Colonic mucosa (tissue), 4 donors: ENCODE measurements around the gene FCRL5. TPM values are rescaled to one million over a fixed set of nuclear protein-coding genes. Genes with fewer than 3 reads are reported as not detected.
"Not testable (repeated sequence)": the region's sequence is repeated elsewhere in the genome, so short reads cannot be mapped to it uniquely, and the experiment has no call there.

Experiments used
- DNase-seq: peaks from one replicate; pipeline ENCODE4 v3.0.0-alpha.2; 2020
- H3K27ac ChIP-seq: fragments of 200-600 bp; one replicate; pipeline ENCODE4 v1.8.0; 2021
- H3K27me3 ChIP-seq: fragments of 200-600 bp; one replicate; pipeline ENCODE4 v1.8.0; 2021
- H3K36me3 ChIP-seq: fragments of 200-600 bp; one replicate; pipeline ENCODE4 v1.8.0; 2021
- H3K4me1 ChIP-seq: fragments of 200-600 bp; one replicate; pipeline ENCODE4 v1.8.0; 2021; ENCODE audit warnings: mild to moderate bottlenecking
- H3K4me3 ChIP-seq: fragments of 200-600 bp; one replicate; pipeline ENCODE4 v1.8.0; 2021
- H3K9ac ChIP-seq, 2 donors: one replicate each; pipeline ENCODE4 v1.7.0; 2013; ENCODE audit warnings: control low read depth in 2 of 2, low read depth in 2 of 2, low read length in 2 of 2
- H3K9me3 ChIP-seq: fragments of 200-600 bp; one replicate; pipeline ENCODE4 v1.8.0; 2021
- intact Hi-C: fragments of 100-400 bp; cut with DNase I; formaldehyde crosslinking; loops from one replicate; pipeline ENCODE4 v1.14.1; 2022
- total RNA-seq, 2 donors: library from RNA; stranded (reverse); fragmentation: NEBNext Ultra II Directional in 1 of 2; extraction: Animal tissue kit (Norgen Biotek cat#: 25700) in 1 of 2; gene quantifications; one replicate each; pipeline ENCODE4 v1.2.1, GENCODE V29; 2021
- TF ChIP-seq, protein P1 (sequence below): fragments of 200-600 bp; IDR thresholded peaks from one replicate; pipeline ENCODE4 v1.8.0; 2022; ENCODE audit warnings: antibody characterized with exemption, mild to moderate bottlenecking
- donor health status: healthy.
- donor health status: DM: no; HTN: no; CAD: no.
- donor health status: DM: no; HTN: no; CAD: no.

Gene FCRL5
- total RNA-seq, 2 donors from 2014 or later = 0.90 to 1.8 TPM

DNA sequence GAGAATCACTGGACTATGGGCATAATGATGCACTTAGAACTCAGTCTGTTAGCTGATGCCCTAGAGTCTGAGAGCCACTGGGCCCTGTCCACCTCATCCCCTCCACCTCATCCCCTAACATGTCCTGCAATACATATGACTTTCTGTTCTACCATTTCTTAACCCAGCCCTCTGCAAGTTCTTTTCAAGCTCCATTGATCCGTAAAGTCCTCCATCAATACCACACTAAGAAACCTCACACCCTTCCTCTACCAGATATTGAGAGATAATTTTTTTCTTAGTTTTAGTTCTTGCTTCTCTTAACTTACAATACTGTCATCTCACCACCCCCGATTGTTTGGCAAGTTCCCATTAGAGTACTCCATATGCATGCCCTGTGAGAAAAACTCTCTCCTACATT lies 23.4 kb upstream of the FCRL5 start:
- no peaks in the 10 kb centered on the region for H3K9me3 ChIP-seq
- no peak for DNase-seq
- H3K9ac ChIP-seq = no peak overlapping the region
- no peaks in the 10 kb centered on the region for H3K36me3 ChIP-seq
- TF ChIP-seq, protein P1, sequence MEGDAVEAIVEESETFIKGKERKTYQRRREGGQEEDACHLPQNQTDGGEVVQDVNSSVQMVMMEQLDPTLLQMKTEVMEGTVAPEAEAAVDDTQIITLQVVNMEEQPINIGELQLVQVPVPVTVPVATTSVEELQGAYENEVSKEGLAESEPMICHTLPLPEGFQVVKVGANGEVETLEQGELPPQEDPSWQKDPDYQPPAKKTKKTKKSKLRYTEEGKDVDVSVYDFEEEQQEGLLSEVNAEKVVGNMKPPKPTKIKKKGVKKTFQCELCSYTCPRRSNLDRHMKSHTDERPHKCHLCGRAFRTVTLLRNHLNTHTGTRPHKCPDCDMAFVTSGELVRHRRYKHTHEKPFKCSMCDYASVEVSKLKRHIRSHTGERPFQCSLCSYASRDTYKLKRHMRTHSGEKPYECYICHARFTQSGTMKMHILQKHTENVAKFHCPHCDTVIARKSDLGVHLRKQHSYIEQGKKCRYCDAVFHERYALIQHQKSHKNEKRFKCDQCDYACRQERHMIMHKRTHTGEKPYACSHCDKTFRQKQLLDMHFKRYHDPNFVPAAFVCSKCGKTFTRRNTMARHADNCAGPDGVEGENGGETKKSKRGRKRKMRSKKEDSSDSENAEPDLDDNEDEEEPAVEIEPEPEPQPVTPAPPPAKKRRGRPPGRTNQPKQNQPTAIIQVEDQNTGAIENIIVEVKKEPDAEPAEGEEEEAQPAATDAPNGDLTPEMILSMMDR = no peak
- no peaks in the 10 kb centered on the region for H3K27me3 ChIP-seq
- H3K27ac ChIP-seq = no peak overlapping the region
- H3K4me1 ChIP-seq = no peaks in the 10 kb centered on the region
- H3K4me3 ChIP-seq = no peak overlapping the region
- intact Hi-C loops = no loop called here

DNA sequence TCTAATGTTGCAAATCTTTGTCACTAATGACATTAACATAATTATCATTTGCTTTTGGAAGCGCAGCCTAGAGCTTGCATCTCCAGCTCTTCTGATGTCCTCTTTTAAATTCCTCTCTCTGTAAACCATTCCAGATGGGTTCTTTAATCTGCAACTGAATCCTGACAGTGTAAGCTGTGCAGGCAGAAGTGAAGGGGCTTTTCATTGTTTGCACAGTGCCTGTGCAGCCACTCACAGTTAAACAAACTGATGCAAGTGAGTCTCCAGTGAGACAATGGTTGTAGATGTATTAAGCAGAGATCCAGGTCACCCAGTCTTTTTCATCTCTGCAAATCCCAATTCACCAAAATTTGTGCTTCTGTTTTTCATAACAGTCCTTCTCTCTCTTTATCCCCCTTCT lies 22.5 kb upstream of the FCRL5 start:
- Histone ChIP-seq H3K27me3 (no peaks in the 10 kb centered on the region), H3K9me3 (no peaks in the 10 kb centered on the region), H3K27ac (no peak overlapping the region), H3K36me3 (no peaks in the 10 kb centered on the region), H3K4me3 (no peak overlapping the region), H3K9ac (no peak overlapping the region), H3K4me1 (no peaks in the 10 kb centered on the region)
- no peak for DNase-seq
- TF ChIP-seq, protein P1 = no peak
- intact Hi-C loops = no loop called here

DNA sequence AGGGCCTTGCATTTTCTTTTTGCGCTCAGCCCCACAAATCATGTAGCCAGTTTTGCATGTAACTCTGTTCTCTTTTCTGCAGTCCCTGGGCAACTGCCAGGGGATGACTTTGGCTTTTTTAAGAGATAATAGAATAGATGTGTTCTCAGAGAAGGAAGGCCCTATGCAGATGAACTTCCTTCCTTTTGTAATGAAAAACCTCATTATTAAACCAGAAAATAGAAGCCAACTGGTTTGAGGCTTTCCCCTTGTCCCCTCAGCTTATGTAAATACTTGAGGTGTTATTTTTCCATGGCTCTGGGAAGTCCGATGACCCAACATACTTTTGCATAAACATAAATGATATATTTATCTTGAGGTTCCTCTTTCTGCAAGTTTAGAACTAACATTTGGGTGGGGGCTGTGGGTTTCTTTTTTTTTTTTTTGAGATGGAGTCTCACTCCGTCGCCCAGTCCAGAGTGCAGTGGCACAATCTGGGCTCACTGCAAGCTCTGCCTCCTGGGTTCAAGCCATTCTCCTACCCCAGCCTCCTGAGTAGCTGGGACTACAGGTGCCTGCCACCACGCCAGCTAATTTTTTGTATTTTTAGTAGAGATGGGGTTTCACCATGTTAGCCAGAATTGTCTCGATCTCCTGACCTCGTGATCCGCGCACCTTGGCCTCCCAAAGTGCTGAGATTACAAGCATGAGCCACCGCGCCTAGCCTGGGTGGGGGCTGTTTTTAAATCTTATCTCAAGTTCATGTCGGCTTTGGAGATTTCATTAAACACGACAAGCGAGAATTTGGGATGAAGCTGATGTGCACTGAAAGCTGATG lies 14.4 kb upstream of the FCRL5 start:
- Histone ChIP-seq H3K4me3 (no peak overlapping the region), H3K4me1 (no peaks in the 10 kb centered on the region), H3K27me3 (no peaks in the 10 kb centered on the region), H3K9ac (no peak overlapping the region), H3K36me3 (no peaks in the 10 kb centered on the region), H3K27ac (no peak overlapping the region), H3K9me3 (no peaks in the 10 kb centered on the region)
- DNase-seq = no peak
- intact Hi-C loops = no loop called here
- TF ChIP-seq, protein P1 = no peak

- DNase-seq = no peak
- Histone ChIP-seq H3K4me3 (no peak overlapping the region), H3K9me3 (no peaks in the 10 kb centered on the region), H3K9ac (no peak overlapping the region), H3K4me1 (no peaks in the 10 kb centered on the region), H3K27me3 (no peaks in the 10 kb centered on the region), H3K36me3 (no peaks in the 10 kb centered on the region), H3K27ac (no peak overlapping the region)
- TF ChIP-seq, protein P1 = no peak
- intact Hi-C loops = no loop called here
These were observed 10.2 kb upstream of the FCRL5 start for GRCh38 chr1:157562515-157562914.

DNA sequence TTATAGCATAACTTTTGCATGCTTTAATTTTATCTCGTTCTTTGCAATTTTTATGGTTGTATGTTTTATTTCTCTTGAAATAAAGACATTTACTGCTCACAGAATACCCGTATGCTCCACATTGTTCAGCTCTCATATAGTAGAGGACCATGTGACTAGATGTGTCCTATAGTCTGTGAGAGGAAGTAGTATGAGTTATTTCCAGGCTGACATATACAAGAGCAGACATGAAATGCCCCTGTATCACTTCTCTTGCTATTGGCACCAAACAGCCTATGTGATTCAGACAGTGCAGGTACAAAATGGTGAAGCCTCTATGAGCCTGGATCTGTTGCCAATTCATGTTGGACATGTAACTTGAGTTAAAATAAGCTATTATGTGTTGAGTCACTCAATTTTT lies 5.8 kb upstream of the FCRL5 start:
- intact Hi-C loops = no loop called here
- Histone ChIP-seq H3K27me3 (no peaks in the 10 kb centered on the region), H3K9me3 (no peaks in the 10 kb centered on the region), H3K9ac (no peak overlapping the region), H3K4me1 (no peaks in the 10 kb centered on the region), H3K4me3 (no peak overlapping the region), H3K27ac (no peak overlapping the region), H3K36me3 (no peaks in the 10 kb centered on the region)
- DNase-seq = no peak
- TF ChIP-seq, protein P1 = no peak

- H3K27ac ChIP-seq, H3K36me3 ChIP-seq, H3K4me1 ChIP-seq, intact Hi-C loops, H3K27me3 ChIP-seq, DNase-seq, H3K9me3 ChIP-seq, H3K4me3 ChIP-seq, H3K9ac ChIP-seq: not testable (repeated sequence)
These were observed 4.2 kb downstream of the FCRL5 start for GRCh38 chr1:157548081-157548480.
